GM12878 (cell line): ENCODE results near the gene PPP3CA.

Experiments used
- EZH2 ChIP-seq: IDR thresholded peaks from 2 replicates; pipeline ENCODE4 v1.6.1; 2012; ENCODE audit warnings: low read depth, mild to moderate bottlenecking, control low read depth, inconsistent platforms, low read length, borderline replicate concordance; ENCODE audit not compliant: control insufficient read depth
- GABPA ChIP-seq: IDR thresholded peaks from 2 replicates; pipeline ENCODE4 v1.6.1; 2014; ENCODE audit warnings: antibody characterized with exemption, low read depth, mild to moderate bottlenecking, inconsistent platforms
- HDAC2 ChIP-seq: fragments of 200-600 bp; sonication (generic); IDR thresholded peaks from 2 replicates; pipeline ENCODE4 v1.6.1; 2017
- HDGF ChIP-seq: fragments of 450-650 bp; IDR thresholded peaks from 2 replicates; pipeline ENCODE4 v1.6.1; 2016; ENCODE audit warnings: antibody characterized with exemption
- MXI1 ChIP-seq: fragments of 150-350 bp; IDR thresholded peaks from 2 replicates; pipeline ENCODE4 v1.6.1; 2011; ENCODE audit warnings: low read depth, mild to moderate bottlenecking, inconsistent platforms, low read length, improper control_type of control experiment
- SMARCA5 ChIP-seq: fragments of 450-650 bp; IDR thresholded peaks from 2 replicates; pipeline ENCODE4 v1.6.1; 2017; ENCODE audit warnings: mild to moderate bottlenecking
- ZZZ3 ChIP-seq: IDR thresholded peaks from 2 replicates; pipeline ENCODE4 v1.6.1; 2011; ENCODE audit warnings: low read depth; ENCODE audit not compliant: control insufficient read depth, insufficient read length
- TF ChIP-seq, protein P1 (sequence below): IDR thresholded peaks from 2 replicates; pipeline ENCODE4 v1.6.1; 2011; ENCODE audit warnings: low read depth, mild to moderate bottlenecking, low read length, moderate library complexity, borderline replicate concordance; ENCODE audit errors: extremely low read depth
- TF ChIP-seq, protein P2 (sequence below), 3 experiments: IDR thresholded peaks in 2 of 3; conservative IDR thresholded peaks in 1 of 3; 2 replicates each; pipeline ENCODE4 v1.5.1; 2011; ENCODE audit warnings: low read depth in 3 of 3, low read length in 3 of 3, mild to moderate bottlenecking in 3 of 3, control low read depth in 2 of 3, moderate library complexity in 2 of 3, inconsistent platforms in 1 of 3, mixed read lengths in 1 of 3; ENCODE audit not compliant: control insufficient read depth in 2 of 3, insufficient read depth in 1 of 3; ENCODE audit errors: extremely low read depth in 1 of 3
- TF ChIP-seq, protein P3 (sequence below): IDR thresholded peaks from 2 replicates; pipeline ENCODE4 v1.6.1; 2012; ENCODE audit warnings: low read depth, low read length, improper control_type of control experiment

DNA sequence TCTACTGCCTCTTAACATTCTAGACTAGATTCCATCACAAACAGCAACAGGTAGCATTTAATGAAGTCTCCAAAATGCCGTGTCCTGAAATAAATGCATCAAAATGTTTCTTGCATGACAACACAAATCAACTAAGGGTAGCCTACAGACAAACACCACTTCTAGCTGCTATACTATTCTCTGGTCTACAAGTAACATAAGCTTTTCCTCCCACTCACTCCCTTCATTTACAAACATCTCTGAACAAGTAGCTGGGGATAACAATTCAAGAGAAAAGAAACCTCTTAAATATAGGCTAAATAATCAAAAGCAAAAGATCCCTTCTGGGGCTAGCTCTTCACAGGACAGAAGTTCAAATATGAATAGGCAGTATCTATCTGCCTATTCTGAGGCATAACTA is 20.8 kb downstream of the PPP3CA start:
- TF ChIP-seq HDAC2 = no peak
- no peak for TF ChIP-seq EZH2
- TF ChIP-seq, protein P1, sequence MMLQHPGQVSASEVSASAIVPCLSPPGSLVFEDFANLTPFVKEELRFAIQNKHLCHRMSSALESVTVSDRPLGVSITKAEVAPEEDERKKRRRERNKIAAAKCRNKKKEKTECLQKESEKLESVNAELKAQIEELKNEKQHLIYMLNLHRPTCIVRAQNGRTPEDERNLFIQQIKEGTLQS = no peak
- TF ChIP-seq, protein P2, sequence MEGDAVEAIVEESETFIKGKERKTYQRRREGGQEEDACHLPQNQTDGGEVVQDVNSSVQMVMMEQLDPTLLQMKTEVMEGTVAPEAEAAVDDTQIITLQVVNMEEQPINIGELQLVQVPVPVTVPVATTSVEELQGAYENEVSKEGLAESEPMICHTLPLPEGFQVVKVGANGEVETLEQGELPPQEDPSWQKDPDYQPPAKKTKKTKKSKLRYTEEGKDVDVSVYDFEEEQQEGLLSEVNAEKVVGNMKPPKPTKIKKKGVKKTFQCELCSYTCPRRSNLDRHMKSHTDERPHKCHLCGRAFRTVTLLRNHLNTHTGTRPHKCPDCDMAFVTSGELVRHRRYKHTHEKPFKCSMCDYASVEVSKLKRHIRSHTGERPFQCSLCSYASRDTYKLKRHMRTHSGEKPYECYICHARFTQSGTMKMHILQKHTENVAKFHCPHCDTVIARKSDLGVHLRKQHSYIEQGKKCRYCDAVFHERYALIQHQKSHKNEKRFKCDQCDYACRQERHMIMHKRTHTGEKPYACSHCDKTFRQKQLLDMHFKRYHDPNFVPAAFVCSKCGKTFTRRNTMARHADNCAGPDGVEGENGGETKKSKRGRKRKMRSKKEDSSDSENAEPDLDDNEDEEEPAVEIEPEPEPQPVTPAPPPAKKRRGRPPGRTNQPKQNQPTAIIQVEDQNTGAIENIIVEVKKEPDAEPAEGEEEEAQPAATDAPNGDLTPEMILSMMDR (IDR thresholded peaks at IDR 0.05 in 2 of 3, conservative IDR thresholded peaks at IDR 0.05 in 1 of 3; ENCODE audit: control insufficient read depth in 2 of 3, extremely low read depth in 1 of 3, insufficient read depth in 1 of 3, low read depth in 3 of 3, low read length in 3 of 3) = no peak
- TF ChIP-seq, protein P3, sequence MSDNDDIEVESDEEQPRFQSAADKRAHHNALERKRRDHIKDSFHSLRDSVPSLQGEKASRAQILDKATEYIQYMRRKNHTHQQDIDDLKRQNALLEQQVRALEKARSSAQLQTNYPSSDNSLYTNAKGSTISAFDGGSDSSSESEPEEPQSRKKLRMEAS = no peak
- TF ChIP-seq SMARCA5 = no peak
- no peak for TF ChIP-seq HDGF
- TF ChIP-seq GABPA = no peak
- no peak for TF ChIP-seq ZZZ3
- TF ChIP-seq MXI1 = no peak
